ENCODE measurements around the gene NOXRED1.
A peak's percentile ranks its signal among the peaks of the same experiment; 100 is the strongest.

NOXRED1 gene

DNA sequence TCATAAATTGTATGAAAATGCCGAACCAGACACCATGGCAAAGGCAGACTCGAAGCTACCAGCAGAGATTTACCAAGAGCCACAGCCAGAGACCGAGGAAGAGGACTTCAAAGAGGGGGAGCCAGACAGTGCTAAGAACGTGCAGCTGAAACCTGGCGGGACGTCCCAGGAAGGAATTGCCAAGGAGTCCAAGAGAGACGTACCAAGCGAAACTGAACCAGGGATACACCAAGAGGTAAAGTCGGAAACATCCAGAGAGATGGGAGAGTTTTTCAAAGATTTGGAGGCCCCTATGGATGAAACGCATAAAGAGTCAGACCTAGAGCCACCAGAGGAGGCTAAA lies 45.9 kb downstream of the NOXRED1 start:
- peak; percentile 0 for ATAC-seq (ENCODE audit: low read depth)
- Mint-ChIP-seq H3K27me3 (no peaks in the 10 kb centered on the region), H3K4me3 (no peak overlapping the region)

DNA sequence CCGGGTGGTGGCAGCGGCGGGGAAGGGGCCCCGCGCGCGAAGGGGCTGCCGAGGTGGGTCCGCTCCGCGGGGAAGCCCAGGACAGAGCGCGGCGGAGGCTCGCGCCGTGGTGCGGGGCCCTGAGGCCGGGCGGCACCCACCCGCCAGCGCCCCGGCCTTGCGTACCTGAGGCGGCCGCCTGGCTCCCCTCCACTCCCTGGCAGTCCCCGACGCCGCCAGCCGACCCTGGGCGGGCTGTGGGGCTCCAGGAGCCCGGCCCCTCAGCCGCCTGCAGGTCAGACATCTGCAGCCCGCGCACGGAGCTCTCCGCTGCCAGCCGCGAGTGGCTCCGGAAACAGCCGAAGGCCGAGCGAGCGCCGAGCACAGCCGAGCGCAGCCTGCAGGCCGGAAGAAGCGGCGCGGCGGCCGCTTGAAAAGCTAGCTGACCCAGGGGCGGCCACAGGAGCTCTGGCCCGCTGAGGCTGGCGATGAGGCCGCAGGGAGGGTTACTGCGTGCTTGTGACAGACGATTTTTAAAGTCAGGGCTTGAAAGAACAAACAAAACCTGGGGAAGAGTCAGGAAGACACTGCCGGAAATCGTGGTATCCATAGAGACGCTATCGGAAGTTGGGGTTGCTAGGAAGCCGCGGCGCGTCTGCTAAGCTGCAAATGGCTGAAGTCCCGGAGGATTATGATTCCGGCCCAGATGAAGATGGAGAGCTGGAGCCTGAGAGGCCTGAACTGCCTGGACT lies 46.4 kb downstream of the NOXRED1 start, which contains the start of the genes SAMD15 and TMED8:
Gene SAMD15 (plus strand): TSS at position 609 of the 731 bp plus-strand sequence. CDS start 40 bp downstream, at position 649.
Gene TMED8 (minus strand): TSS at position 324 of the 731 bp plus-strand sequence. CDS start 41 bp downstream, at position 283.
- DNase-seq (ENCODE audit: low spot score in 2 of 2) = peak; percentile 79 to 92
- peak; percentile 84 for ATAC-seq (ENCODE audit: low read depth)
- Mint-ChIP-seq H3K4me1 (peaks cover 32% of the 10 kb centered on the region), H3K9me3 (no peaks in the 10 kb centered on the region), H3K36me3 (peaks cover 3% of the 10 kb centered on the region), H3K4me3 (peak within 1 kb of the TSS; percentile 98), H3K27me3 (no peaks in the 10 kb centered on the region), H3K27ac (no peak within 1 kb of the TSS)

More for the DNA sequence above, 45.9 kb downstream of the NOXRED1 start:
- Mint-ChIP-seq H3K4me1 (peaks cover 30% of the 10 kb centered on the region), H3K27ac (no peak overlapping the region), H3K36me3 (peaks cover 3% of the 10 kb centered on the region), H3K9me3 (no peaks in the 10 kb centered on the region)
- DNase-seq (ENCODE audit: low spot score in 2 of 2) = no peak

DNA sequence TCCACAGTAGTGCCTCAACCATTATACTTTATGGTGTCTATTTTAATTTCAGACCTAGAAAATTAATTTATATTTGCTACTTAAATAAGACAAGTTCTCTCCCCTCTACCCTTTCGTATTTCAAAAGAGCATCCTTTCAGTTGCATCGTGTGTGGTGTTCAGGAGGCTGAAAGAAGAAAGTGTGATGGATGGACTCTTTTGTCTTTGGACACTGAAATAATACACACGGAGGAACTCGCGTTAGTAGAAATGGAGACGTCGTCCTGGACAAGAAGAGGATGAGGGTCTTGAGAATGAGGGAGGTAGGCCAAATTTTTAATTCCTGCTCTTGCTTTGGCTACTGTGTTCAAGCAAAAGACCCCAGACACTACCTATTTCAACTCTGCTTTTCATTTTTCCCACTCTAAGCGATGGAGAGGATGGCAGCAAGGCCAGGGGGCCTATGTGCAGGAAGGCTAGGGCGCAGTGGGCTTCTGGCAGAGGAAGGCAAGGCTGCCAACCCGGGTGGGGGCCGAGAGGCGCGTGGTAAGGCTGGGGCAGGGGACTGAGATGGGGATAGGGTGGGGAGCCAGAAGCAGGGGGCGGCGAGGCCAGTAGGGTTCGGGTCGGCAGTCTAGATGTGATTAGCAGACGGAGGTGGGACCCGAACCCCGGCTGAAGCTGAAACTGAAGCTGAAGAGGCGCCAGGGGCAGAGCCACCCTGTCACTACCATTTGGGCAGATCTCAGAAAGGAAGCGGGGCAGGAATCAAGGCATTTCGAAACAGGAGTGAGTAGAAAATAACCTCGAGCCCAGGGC lies 47.2 kb downstream of the NOXRED1 start:
- ATAC-seq (ENCODE audit: low read depth) (peak; percentile 4), DNase-seq (ENCODE audit: low spot score in 2 of 2) (peak in 1 of 2 donors; percentile 34)
- H3K36me3 Mint-ChIP-seq = peaks cover 3% of the 10 kb centered on the region

DNA sequence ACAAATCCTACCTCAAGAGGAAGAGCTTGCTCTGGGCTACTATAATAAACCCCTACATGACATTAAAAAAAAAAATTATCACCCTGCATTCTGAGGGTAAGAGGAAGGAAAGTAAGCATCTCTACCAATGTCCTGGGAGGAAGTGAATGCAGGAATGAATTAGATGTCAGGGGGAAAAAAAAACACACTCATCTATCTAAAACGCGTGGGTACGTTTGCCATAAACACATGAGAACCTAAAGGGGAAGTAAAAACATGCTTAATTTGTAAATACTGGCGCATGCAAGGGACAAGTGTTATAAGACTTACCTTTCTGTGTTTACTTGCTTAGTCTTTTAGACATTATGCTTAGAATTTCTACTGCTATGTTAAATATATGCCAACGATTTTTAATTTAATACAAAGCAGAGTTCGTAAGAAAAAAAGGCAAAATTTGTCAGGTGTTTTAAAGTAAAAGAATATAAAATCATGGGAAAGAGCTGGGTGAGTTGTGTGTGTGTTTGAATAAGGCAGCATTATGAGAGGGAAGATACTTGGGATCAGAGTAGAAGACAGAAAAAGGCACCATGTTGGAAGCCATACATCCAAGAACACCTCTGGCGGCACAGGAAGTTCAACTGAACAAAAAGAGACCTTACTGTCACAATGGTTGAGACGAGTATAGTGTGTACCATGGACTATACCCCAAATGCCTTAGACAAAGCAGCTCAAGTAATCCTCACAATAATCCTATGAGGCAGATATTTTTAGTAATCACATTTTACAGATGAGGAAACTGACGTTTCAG lies 48.0 kb downstream of the NOXRED1 start:
- no peaks in the 10 kb centered on the region for H3K9me3 Mint-ChIP-seq
- no peaks in the 10 kb centered on the region for H3K27me3 Mint-ChIP-seq
- H3K27ac Mint-ChIP-seq = no peak overlapping the region
- H3K4me3 Mint-ChIP-seq = peak overlapping the region; percentile 98
- DNase-seq (ENCODE audit: low spot score in 2 of 2) (no peak), ATAC-seq (ENCODE audit: low read depth) (no peak)
- peaks cover 35% of the 10 kb centered on the region for H3K4me1 Mint-ChIP-seq
- peaks cover 3% of the 10 kb centered on the region for H3K36me3 Mint-ChIP-seq

More for the DNA sequence above, 47.2 kb downstream of the NOXRED1 start:
- Mint-ChIP-seq H3K4me3 (peak overlapping the region; percentile 98), H3K4me1 (peaks cover 35% of the 10 kb centered on the region), H3K9me3 (no peaks in the 10 kb centered on the region), H3K27ac (no peak overlapping the region), H3K27me3 (no peaks in the 10 kb centered on the region)

DNA sequence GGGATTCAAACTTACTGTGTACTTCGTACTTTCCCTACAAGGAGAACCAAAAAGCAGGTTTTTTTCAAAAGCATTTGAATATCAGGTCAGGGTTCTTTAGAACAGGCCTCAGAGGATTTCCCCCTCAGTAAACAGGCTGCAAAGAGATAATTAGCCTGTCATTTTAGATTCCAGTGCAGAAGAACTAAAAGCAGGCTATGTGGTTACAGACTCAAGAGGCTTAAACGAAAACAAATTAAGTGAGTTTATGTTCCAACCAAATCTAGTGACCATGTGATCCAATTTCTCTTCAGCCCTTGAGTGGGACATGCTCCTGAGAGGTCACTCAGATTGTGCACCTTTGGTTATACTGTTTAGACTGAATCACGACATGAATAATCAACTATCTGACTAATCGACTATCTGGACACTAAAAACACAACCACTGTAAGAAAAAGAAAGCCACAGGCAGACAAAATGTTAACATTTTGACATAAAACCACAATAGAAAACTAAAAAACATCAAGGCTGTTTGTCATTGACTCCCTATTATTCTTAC lies 51.0 kb downstream of the NOXRED1 start:
- no peaks in the 10 kb centered on the region for H3K27me3 Mint-ChIP-seq
- H3K9me3 Mint-ChIP-seq = no peaks in the 10 kb centered on the region
- DNase-seq (ENCODE audit: low spot score in 2 of 2) (peak; percentile 18 to 53), ATAC-seq (ENCODE audit: low read depth) (peak; percentile 61)
- H3K36me3 Mint-ChIP-seq = peaks cover 7% of the 10 kb centered on the region
- H3K4me1 Mint-ChIP-seq = peaks cover 40% of the 10 kb centered on the region
- no peak overlapping the region for H3K27ac Mint-ChIP-seq
- H3K4me3 Mint-ChIP-seq = peak overlapping the region; percentile 70

DNA sequence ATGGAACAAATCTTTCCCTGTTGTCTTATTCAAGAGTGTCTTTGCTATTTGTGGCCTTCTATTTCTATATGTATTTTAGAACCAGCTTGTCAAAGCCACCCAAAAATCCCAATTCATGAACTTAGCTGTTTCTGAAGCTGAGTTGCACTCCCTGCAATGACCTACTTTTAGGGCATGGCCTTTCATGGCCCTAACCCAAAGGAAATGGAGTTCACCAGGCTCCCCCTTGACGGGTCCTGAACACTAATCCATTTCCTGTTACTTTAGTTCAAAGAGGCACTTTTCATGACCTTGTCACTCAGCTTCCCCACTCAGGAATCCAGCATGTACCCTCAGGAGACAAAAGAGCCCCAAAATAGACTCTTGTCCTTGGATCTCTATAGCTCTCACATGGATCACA lies 54.0 kb downstream of the NOXRED1 start:
- Mint-ChIP-seq H3K4me1 (peaks cover 40% of the 10 kb centered on the region), H3K9me3 (no peaks in the 10 kb centered on the region), H3K4me3 (no peak overlapping the region), H3K27me3 (no peaks in the 10 kb centered on the region), H3K36me3 (peaks cover 10% of the 10 kb centered on the region), H3K27ac (peak overlapping the region; percentile 59)
- DNase-seq (ENCODE audit: low spot score in 2 of 2) = no peak
- no peak for ATAC-seq (ENCODE audit: low read depth)

DNA sequence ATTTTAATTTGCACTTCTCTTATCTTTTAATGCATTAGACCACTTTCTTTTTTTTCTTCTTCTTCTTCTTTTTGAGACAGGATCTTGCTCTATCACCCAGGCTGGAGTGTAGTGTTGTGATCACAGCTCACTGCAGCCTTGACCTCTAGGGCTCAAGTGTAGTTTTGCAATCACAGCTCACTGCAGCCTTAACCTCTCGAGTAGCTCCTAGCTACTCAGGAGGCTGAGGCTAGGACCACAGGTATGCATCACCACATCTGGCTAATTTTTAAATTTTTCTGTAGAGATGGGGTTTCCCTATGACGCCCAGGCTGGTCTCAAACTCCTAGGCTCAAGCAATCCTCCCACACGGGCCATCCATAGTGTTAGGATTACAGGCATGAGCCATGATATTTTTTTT lies 59.2 kb downstream of the NOXRED1 start:
- Mint-ChIP-seq H3K27ac (no peak overlapping the region), H3K4me3 (no peak overlapping the region), H3K36me3 (peaks cover 18% of the 10 kb centered on the region), H3K4me1 (peaks cover 56% of the 10 kb centered on the region), H3K27me3 (no peaks in the 10 kb centered on the region), H3K9me3 (peaks cover 3% of the 10 kb centered on the region)
- no peak for ATAC-seq (ENCODE audit: low read depth)
- no peak for DNase-seq (ENCODE audit: low spot score in 2 of 2)

DNA sequence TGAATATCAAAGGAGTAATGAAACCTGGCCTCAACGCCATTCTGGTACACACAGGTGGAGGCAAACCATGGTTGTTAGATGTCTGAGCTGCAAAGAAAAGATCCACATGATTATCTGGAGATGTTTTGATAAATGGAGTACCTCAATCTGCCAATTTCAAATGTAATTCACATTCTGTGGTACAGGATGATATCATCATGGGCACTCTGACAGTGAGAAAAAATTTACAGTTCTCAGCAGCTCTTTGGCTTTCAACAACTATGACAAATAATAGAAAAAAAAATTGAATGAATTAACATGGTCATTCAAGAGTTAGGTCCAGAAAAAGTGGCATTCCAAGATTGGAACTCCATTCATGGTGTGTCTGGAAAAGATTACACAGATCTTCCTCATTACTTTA lies 63.7 kb downstream of the NOXRED1 start:
- Mint-ChIP-seq H3K27ac (no peak overlapping the region), H3K36me3 (peaks cover 14% of the 10 kb centered on the region), H3K4me3 (no peak overlapping the region), H3K4me1 (peaks cover 42% of the 10 kb centered on the region), H3K9me3 (peaks cover 3% of the 10 kb centered on the region), H3K27me3 (no peaks in the 10 kb centered on the region)
- ATAC-seq (ENCODE audit: low read depth) (no peak), DNase-seq (ENCODE audit: low spot score in 2 of 2) (no peak)

DNA sequence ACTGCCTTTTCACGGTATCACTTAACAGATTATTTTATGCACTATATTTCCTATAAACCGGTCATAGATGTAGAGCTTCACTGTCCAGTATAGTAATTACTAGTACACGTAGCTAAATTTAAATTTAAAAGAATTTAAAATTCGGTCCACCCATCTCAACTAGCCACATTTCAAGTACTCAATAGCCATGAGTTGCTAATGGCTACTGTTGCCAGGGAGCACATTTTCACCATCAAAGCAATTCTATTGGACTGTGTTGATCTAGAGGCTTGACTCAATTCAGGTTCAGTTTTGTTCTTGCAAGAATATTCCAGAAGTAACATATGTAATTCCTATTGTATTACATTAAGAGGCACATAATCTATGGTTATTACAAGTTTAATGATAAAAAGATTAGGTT lies 66.4 kb downstream of the NOXRED1 start:
- H3K27me3 Mint-ChIP-seq = no peaks in the 10 kb centered on the region

DNA sequence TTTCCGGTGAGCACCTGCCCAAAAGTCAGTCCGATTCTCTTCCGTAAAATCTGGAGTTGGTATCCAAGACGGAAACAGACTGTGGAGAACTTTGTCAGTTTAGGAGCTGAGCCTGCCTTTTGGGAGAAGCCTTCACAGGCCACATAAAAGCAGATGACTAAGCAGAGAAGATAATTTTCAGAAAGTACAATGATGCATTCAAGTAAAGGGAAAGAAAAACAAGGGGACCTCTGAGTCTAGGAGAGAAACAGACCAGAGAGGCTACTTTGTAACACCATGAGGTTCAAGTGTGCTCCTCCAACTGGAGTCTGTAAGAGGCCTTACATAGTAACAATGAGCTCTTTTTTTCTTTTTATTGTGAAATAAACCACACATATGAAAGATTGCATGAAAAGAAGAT lies 67.5 kb downstream of the NOXRED1 start:
- H3K4me3 Mint-ChIP-seq = no peak overlapping the region
- no peaks in the 10 kb centered on the region for H3K27me3 Mint-ChIP-seq
- DNase-seq (ENCODE audit: low spot score in 2 of 2) = no peak
- ATAC-seq (ENCODE audit: low read depth) = no peak
- no peaks in the 10 kb centered on the region for H3K9me3 Mint-ChIP-seq
- no peak overlapping the region for H3K27ac Mint-ChIP-seq
- peaks cover 6% of the 10 kb centered on the region for H3K36me3 Mint-ChIP-seq
- H3K4me1 Mint-ChIP-seq = peaks cover 18% of the 10 kb centered on the region

More for the DNA sequence above, 66.4 kb downstream of the NOXRED1 start:
- Mint-ChIP-seq H3K4me3 (no peak overlapping the region), H3K36me3 (peaks cover 12% of the 10 kb centered on the region), H3K4me1 (peaks cover 28% of the 10 kb centered on the region), H3K27ac (no peak overlapping the region), H3K9me3 (peaks cover 1% of the 10 kb centered on the region)
- DNase-seq (ENCODE audit: low spot score in 2 of 2) = no peak
- ATAC-seq (ENCODE audit: low read depth) = no peak

DNA sequence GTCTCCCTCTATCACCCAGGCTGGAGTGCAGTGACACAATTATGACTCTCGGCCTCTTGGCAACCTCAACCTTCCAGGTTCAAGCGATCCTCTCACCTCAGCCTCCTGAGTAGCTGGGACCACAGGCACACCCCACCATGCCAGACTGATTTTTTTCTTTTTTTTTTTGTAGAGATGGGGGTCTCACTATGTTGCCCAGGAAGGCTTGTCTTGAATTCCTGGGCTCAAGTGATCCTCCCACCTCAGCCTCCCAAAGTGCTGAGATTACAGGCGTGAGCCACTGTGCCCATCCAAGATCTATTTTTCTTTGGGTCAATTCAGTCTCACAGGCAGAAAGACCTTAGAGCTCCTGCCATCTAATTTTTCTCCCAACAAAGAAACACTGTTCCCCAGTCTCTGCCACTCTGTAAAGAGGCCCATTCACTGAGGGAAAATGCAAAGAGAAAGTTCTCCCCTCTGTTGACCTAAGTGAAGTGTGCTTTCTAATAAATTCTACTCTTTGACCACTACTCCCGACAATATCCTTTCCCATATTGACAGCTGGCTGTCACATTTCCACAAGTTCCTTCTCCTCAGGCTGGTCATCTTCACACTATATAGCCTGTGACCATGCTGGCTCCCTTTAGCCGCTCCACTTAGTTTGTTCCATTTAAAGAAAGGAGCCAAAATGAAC lies 69.7 kb downstream of the NOXRED1 start:
- H3K27ac Mint-ChIP-seq = no peak overlapping the region
- no peaks in the 10 kb centered on the region for H3K9me3 Mint-ChIP-seq
- H3K4me3 Mint-ChIP-seq = no peak overlapping the region
- peaks cover 12% of the 10 kb centered on the region for H3K4me1 Mint-ChIP-seq
- H3K36me3 Mint-ChIP-seq = peaks cover 14% of the 10 kb centered on the region
- no peaks in the 10 kb centered on the region for H3K27me3 Mint-ChIP-seq
- no peak for DNase-seq (ENCODE audit: low spot score in 2 of 2)
- ATAC-seq (ENCODE audit: low read depth) = no peak

DNA sequence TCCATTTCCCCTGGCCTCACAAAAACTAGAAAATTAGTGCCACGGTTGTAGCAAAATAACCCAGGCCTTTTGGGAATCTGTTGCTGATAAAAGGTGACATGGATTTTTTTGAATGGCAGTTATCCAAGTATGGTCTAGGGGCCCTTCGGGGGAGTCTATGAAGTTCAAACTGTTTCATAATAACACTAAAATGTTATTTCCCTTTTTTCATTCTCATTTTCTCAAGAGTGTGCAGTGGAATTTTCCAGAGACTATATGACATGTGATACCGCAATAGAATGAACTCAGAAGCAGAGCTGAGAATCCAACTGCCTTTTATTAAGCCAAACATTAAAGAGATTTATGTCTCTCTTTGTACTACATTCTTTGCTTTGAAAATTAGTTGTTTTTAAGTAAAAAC lies 75.6 kb downstream of the NOXRED1 start:
- H3K27ac Mint-ChIP-seq = peak overlapping the region; percentile 82
- H3K4me1 Mint-ChIP-seq = peaks cover 13% of the 10 kb centered on the region
- H3K27me3 Mint-ChIP-seq = no peaks in the 10 kb centered on the region
- H3K9me3 Mint-ChIP-seq = no peaks in the 10 kb centered on the region
- H3K4me3 Mint-ChIP-seq = no peak overlapping the region
- no peak for DNase-seq (ENCODE audit: low spot score in 2 of 2)
- peaks cover 27% of the 10 kb centered on the region for H3K36me3 Mint-ChIP-seq
- ATAC-seq (ENCODE audit: low read depth) = peak; percentile 79

DNA sequence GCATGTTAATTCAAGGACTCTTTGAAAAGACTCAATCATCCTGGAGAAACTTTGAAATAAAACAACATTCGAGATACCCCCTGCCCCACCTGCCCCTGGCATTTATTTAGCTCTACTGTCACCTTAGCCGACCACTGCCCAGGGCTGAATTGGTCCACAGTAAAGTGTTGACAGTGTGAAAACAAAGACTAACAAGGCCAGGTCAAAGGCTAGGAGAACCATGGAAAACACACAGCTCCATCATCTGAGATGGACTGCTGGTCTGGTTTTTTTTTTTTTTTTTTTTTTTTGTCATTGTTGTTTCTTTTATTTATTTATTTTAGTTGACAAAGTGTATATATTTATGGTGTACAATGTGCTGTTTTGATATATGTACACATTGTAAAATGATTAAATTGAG lies 76.8 kb downstream of the NOXRED1 start:
- H3K27ac Mint-ChIP-seq = no peak overlapping the region
- no peaks in the 10 kb centered on the region for H3K27me3 Mint-ChIP-seq
- ATAC-seq (ENCODE audit: low read depth) (no peak), DNase-seq (ENCODE audit: low spot score in 2 of 2) (no peak)
- H3K9me3 Mint-ChIP-seq = no peaks in the 10 kb centered on the region
- peaks cover 13% of the 10 kb centered on the region for H3K4me1 Mint-ChIP-seq
- H3K4me3 Mint-ChIP-seq = no peak overlapping the region
- H3K36me3 Mint-ChIP-seq = peaks cover 34% of the 10 kb centered on the region

All from memory B cell (primary cell).